ENCODE data around the gene EGLN1. TPM values are rescaled to one million over a fixed set of nuclear protein-coding genes. Genes with fewer than 3 reads are reported as not detected.

The EGLN1 gene
- total and polyA plus RNA-seq, 2 experiments from 2014 or later = 1.9 to 6.0 TPM

DNA sequence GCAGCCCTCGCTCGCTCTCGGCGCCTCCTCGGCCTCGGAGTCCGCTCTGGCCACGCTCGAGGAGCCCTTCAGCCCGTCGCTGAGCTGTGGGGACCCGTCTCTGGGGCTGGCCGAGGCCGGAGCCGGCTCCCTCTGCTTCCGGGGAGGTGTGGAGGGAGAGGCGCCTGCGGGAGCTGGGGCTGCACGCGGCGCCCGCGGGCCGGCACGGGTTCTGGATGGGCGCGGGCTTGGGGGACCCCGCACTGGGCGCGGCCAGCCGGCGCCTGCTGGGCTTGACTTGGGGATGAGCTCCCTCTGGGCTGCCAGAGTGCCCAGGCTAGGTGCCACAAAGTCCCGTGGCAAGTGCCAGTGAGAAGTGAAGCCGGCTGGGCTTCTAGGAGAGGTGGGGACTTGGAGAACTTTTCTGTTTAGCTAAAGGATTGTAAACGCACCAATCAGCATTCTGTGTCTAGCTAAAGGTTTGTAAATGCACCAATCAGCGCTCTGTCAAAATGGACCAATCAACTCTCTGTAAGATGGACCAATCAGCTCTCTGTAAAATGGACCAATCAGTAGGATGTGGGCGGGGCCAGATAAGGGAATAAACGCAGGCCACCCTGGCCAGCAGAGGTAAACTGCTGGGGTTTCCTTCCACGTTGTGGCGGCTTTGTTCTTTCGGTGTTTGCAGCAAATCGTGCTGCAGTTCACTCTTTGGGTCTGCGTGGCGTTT is 104.6 kb downstream of the EGLN1 start (continued):
- TF ChIP-seq, protein P1, sequence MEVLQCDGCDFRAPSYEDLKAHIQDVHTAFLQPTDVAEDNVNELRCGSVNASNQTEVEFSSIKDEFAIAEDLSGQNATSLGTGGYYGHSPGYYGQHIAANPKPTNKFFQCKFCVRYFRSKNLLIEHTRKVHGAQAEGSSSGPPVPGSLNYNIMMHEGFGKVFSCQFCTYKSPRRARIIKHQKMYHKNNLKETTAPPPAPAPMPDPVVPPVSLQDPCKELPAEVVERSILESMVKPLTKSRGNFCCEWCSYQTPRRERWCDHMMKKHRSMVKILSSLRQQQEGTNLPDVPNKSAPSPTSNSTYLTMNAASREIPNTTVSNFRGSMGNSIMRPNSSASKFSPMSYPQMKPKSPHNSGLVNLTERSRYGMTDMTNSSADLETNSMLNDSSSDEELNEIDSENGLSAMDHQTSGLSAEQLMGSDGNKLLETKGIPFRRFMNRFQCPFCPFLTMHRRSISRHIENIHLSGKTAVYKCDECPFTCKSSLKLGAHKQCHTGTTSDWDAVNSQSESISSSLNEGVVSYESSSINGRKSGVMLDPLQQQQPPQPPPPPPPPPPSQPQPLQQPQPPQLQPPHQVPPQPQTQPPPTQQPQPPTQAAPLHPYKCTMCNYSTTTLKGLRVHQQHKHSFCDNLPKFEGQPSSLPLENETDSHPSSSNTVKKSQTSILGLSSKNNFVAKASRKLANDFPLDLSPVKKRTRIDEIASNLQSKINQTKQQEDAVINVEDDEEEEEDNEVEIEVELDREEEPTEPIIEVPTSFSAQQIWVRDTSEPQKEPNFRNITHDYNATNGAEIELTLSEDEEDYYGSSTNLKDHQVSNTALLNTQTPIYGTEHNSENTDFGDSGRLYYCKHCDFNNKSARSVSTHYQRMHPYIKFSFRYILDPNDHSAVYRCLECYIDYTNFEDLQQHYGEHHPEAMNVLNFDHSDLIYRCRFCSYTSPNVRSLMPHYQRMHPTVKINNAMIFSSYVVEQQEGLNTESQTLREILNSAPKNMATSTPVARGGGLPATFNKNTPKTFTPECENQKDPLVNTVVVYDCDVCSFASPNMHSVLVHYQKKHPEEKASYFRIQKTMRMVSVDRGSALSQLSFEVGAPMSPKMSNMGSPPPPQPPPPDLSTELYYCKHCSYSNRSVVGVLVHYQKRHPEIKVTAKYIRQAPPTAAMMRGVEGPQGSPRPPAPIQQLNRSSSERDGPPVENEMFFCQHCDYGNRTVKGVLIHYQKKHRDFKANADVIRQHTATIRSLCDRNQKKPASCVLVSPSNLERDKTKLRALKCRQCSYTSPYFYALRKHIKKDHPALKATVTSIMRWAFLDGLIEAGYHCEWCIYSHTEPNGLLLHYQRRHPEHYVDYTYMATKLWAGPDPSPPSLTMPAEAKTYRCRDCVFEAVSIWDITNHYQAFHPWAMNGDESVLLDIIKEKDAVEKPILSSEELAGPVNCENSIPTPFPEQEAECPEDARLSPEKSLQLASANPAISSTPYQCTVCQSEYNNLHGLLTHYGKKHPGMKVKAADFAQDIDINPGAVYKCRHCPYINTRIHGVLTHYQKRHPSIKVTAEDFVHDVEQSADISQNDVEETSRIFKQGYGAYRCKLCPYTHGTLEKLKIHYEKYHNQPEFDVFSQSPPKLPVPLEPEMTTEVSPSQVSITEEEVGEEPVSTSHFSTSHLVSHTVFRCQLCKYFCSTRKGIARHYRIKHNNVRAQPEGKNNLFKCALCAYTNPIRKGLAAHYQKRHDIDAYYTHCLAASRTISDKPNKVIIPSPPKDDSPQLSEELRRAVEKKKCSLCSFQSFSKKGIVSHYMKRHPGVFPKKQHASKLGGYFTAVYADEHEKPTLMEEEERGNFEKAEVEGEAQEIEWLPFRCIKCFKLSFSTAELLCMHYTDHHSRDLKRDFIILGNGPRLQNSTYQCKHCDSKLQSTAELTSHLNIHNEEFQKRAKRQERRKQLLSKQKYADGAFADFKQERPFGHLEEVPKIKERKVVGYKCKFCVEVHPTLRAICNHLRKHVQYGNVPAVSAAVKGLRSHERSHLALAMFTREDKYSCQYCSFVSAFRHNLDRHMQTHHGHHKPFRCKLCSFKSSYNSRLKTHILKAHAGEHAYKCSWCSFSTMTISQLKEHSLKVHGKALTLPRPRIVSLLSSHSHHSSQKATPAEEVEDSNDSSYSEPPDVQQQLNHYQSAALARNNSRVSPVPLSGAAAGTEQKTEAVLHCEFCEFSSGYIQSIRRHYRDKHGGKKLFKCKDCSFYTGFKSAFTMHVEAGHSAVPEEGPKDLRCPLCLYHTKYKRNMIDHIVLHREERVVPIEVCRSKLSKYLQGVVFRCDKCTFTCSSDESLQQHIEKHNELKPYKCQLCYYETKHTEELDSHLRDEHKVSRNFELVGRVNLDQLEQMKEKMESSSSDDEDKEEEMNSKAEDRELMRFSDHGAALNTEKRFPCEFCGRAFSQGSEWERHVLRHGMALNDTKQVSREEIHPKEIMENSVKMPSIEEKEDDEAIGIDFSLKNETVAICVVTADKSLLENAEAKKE (CRISPR knock-in tag; IDR thresholded peaks at IDR 0.05) = no peak
- TF ChIP-seq, protein P2, sequence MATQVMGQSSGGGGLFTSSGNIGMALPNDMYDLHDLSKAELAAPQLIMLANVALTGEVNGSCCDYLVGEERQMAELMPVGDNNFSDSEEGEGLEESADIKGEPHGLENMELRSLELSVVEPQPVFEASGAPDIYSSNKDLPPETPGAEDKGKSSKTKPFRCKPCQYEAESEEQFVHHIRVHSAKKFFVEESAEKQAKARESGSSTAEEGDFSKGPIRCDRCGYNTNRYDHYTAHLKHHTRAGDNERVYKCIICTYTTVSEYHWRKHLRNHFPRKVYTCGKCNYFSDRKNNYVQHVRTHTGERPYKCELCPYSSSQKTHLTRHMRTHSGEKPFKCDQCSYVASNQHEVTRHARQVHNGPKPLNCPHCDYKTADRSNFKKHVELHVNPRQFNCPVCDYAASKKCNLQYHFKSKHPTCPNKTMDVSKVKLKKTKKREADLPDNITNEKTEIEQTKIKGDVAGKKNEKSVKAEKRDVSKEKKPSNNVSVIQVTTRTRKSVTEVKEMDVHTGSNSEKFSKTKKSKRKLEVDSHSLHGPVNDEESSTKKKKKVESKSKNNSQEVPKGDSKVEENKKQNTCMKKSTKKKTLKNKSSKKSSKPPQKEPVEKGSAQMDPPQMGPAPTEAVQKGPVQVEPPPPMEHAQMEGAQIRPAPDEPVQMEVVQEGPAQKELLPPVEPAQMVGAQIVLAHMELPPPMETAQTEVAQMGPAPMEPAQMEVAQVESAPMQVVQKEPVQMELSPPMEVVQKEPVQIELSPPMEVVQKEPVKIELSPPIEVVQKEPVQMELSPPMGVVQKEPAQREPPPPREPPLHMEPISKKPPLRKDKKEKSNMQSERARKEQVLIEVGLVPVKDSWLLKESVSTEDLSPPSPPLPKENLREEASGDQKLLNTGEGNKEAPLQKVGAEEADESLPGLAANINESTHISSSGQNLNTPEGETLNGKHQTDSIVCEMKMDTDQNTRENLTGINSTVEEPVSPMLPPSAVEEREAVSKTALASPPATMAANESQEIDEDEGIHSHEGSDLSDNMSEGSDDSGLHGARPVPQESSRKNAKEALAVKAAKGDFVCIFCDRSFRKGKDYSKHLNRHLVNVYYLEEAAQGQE (IDR thresholded peaks at IDR 0.05; ENCODE audit: unreplicated experiment) = no peak
- TF ChIP-seq POLR2AphosphoS5 (IDR thresholded peaks at IDR 0.05; ENCODE audit: low read depth) (no peak), ZNF114 (CRISPR knock-in tag; IDR thresholded peaks at IDR 0.05) (no peak), JUNB (IDR thresholded peaks at IDR 0.05; ENCODE audit: unreplicated experiment) (no peak), EZH2 (IDR thresholded peaks at IDR 0.05; ENCODE audit: low read depth, unreplicated experiment) (no peak), CREB1 (CRISPR knock-in tag; IDR thresholded peaks at IDR 0.05; ENCODE audit: low read depth) (no peak), ZNF331 (CRISPR knock-in tag; IDR thresholded peaks at IDR 0.05; ENCODE audit: low read depth) (no peak), EZH2phosphoT487 (IDR thresholded peaks at IDR 0.05; ENCODE audit: unreplicated experiment) (no peak)
- TF ChIP-seq, protein P3, sequence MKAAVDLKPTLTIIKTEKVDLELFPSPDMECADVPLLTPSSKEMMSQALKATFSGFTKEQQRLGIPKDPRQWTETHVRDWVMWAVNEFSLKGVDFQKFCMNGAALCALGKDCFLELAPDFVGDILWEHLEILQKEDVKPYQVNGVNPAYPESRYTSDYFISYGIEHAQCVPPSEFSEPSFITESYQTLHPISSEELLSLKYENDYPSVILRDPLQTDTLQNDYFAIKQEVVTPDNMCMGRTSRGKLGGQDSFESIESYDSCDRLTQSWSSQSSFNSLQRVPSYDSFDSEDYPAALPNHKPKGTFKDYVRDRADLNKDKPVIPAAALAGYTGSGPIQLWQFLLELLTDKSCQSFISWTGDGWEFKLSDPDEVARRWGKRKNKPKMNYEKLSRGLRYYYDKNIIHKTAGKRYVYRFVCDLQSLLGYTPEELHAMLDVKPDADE (IDR thresholded peaks at IDR 0.05) = no peak
